ENCODE data around the gene SBF2. TPM values are rescaled to one million over a fixed set of nuclear protein-coding genes. Genes with fewer than 3 reads are reported as not detected.

The SBF2 gene
- polyA plus RNA-seq, 1 donor (not counting 4 experiments of a cell fraction or from before 2014, with no cell fraction given): 24.5 TPM

GRCh38 chr11:9896902-9897301 lies 397.1 kb downstream of the SBF2 start:
- H3K36me3 ChIP-seq (ENCODE audit: control insufficient read depth in 2 of 2, extremely low read depth in 1 of 2, insufficient read depth in 2 of 2, low read length in 2 of 2): peaks cover 0 to 4% of the 10 kb centered on the region in 2 experiments
- H3K79me2 ChIP-seq (ENCODE audit: control insufficient read depth, insufficient read depth, low read length): no peaks in the 10 kb centered on the region
- no peak for FAIRE-seq
- no peaks in the 10 kb centered on the region for H4K20me1 ChIP-seq (ENCODE audit: control insufficient read depth, extremely low read depth, insufficient read depth, low read length)
- no peak overlapping the region for H3K27ac ChIP-seq (ENCODE audit: control insufficient read depth, insufficient read depth, low read length)
- no peak overlapping the region for H3K9ac ChIP-seq (ENCODE audit: control insufficient read depth, extremely low read depth, insufficient read depth, low read length)
- no peak for TF ChIP-seq CTCF (optimal IDR thresholded peaks at IDR 0.05 in 1 of 3, IDR thresholded peaks at IDR 0.05 in 1 of 3, conservative IDR thresholded peaks at IDR 0.05 in 1 of 3; ENCODE audit: extremely low read depth in 1 of 3, insufficient read depth in 2 of 3, low read length in 3 of 3)
- TF ChIP-seq EZH2 (IDR thresholded peaks at IDR 0.05; ENCODE audit: low read length): no peak
- peaks cover 10% of the 10 kb centered on the region for H3K4me1 ChIP-seq (ENCODE audit: control insufficient read depth, extremely low read depth, insufficient read depth, low read length)
- DNase-seq (ENCODE audit: low read depth, low spot score): no peak
- dilution Hi-C loops (cut with MboI; ENCODE audit: extremely low pct_ligation_motif_present, low sequenced_read_pairs): no loop called here
- no peak overlapping the region for H3K4me2 ChIP-seq (ENCODE audit: control insufficient read depth, extremely low read depth, insufficient read depth, low read depth, low read length)
- no peak overlapping the region for H3K4me3 ChIP-seq (ENCODE audit: control insufficient read depth in 2 of 3, extremely low read depth in 1 of 3, insufficient read depth in 2 of 3, low read depth in 1 of 3, low read length in 3 of 3)
- no peaks in the 10 kb centered on the region for H3K27me3 ChIP-seq (ENCODE audit: control insufficient read depth, extremely low read depth, insufficient read depth, low read length)
- no peak overlapping the region for H2AFZ ChIP-seq (ENCODE audit: control insufficient read depth, low read length)
- H3K9me1 ChIP-seq (ENCODE audit: control insufficient read depth, extremely low read depth, insufficient read depth, low read length): no peaks in the 10 kb centered on the region
- peaks cover 2% of the 10 kb centered on the region for H3K9me3 ChIP-seq (ENCODE audit: control insufficient read depth, low read depth, low read length)

GRCh38 chr11:9895006-9895405 lies 399.0 kb downstream of the SBF2 start:
- no peak for FAIRE-seq
- H3K4me1 ChIP-seq (ENCODE audit: control insufficient read depth, extremely low read depth, insufficient read depth, low read length): peaks cover 6% of the 10 kb centered on the region
- H2AFZ ChIP-seq (ENCODE audit: control insufficient read depth, low read length): no peak overlapping the region
- no peaks in the 10 kb centered on the region for H3K9me1 ChIP-seq (ENCODE audit: control insufficient read depth, extremely low read depth, insufficient read depth, low read length)
- no peaks in the 10 kb centered on the region for H3K79me2 ChIP-seq (ENCODE audit: control insufficient read depth, insufficient read depth, low read length)
- H3K4me2 ChIP-seq (ENCODE audit: control insufficient read depth, extremely low read depth, insufficient read depth, low read depth, low read length): no peak overlapping the region
- no peaks in the 10 kb centered on the region for H4K20me1 ChIP-seq (ENCODE audit: control insufficient read depth, extremely low read depth, insufficient read depth, low read length)
- H3K36me3 ChIP-seq (ENCODE audit: control insufficient read depth in 2 of 2, extremely low read depth in 1 of 2, insufficient read depth in 2 of 2, low read length in 2 of 2): peaks cover 0 to 4% of the 10 kb centered on the region in 2 experiments
- H3K4me3 ChIP-seq (ENCODE audit: control insufficient read depth in 2 of 3, extremely low read depth in 1 of 3, insufficient read depth in 2 of 3, low read depth in 1 of 3, low read length in 3 of 3): no peak overlapping the region
- dilution Hi-C loops (cut with MboI; ENCODE audit: extremely low pct_ligation_motif_present, low sequenced_read_pairs): no loop called here
- H3K27me3 ChIP-seq (ENCODE audit: control insufficient read depth, extremely low read depth, insufficient read depth, low read length): no peaks in the 10 kb centered on the region
- no peak for DNase-seq (ENCODE audit: low read depth, low spot score)
- H3K27ac ChIP-seq (ENCODE audit: control insufficient read depth, insufficient read depth, low read length): no peak overlapping the region
- TF ChIP-seq CTCF (optimal IDR thresholded peaks at IDR 0.05 in 1 of 3, IDR thresholded peaks at IDR 0.05 in 1 of 3, conservative IDR thresholded peaks at IDR 0.05 in 1 of 3; ENCODE audit: extremely low read depth in 1 of 3, insufficient read depth in 2 of 3, low read length in 3 of 3) (no peak), EZH2 (IDR thresholded peaks at IDR 0.05; ENCODE audit: low read length) (no peak)
- no peaks in the 10 kb centered on the region for H3K9me3 ChIP-seq (ENCODE audit: control insufficient read depth, low read depth, low read length)
- H3K9ac ChIP-seq (ENCODE audit: control insufficient read depth, extremely low read depth, insufficient read depth, low read length): no peak overlapping the region

Data from keratinocyte (primary cell).